Osteoblast (primary cell): Measurements from ENCODE around the gene SPATS2. TPM values are rescaled to one million over a fixed set of nuclear protein-coding genes. Genes with fewer than 3 reads are reported as not detected.
"Not testable (repeated sequence)": the region's sequence is repeated elsewhere in the genome, so short reads cannot be mapped to it uniquely, and the experiment has no call there.

Source experiments
- DNase-seq: peaks from one replicate; pipeline ENCODE4 v3.0.0; 2011; ENCODE audit warnings: low spot score, mixed read lengths; ENCODE audit not compliant: insufficient read length; ENCODE audit errors: missing footprints
- H2AFZ ChIP-seq: 2 replicates; pipeline ENCODE4 v1.6.0; 2011; ENCODE audit warnings: mild to moderate bottlenecking, low read length
- H3K27ac ChIP-seq: 2 replicates; pipeline ENCODE4 v1.5.1; 2011; ENCODE audit warnings: mild to moderate bottlenecking, low read depth, low read length, moderate library complexity
- H3K27me3 ChIP-seq: 2 replicates; pipeline ENCODE4 v1.6.0; 2012; ENCODE audit warnings: mild to moderate bottlenecking, control low read depth, inconsistent platforms, low read length, moderate library complexity; ENCODE audit not compliant: insufficient read depth
- H3K36me3 ChIP-seq: 2 replicates; pipeline ENCODE4 v1.5.1; 2011; ENCODE audit warnings: mild to moderate bottlenecking, low read length, control low read depth, moderate library complexity; ENCODE audit not compliant: insufficient read depth
- H3K4me1 ChIP-seq: 2 replicates; pipeline ENCODE4 v1.5.1; 2011; ENCODE audit warnings: mild to moderate bottlenecking, low read length, control low read depth, moderate library complexity; ENCODE audit not compliant: insufficient read depth
- H3K4me2 ChIP-seq: 2 replicates; pipeline ENCODE4 v1.6.0; 2011; ENCODE audit warnings: mild to moderate bottlenecking, low read length; ENCODE audit not compliant: insufficient read depth
- H3K4me3 ChIP-seq: fragments of 200-600 bp; sonication (generic); 3 replicates; pipeline ENCODE4 v1.5.1; 2012; ENCODE audit warnings: mild to moderate bottlenecking, low read length, inconsistent platforms; ENCODE audit not compliant: insufficient read depth
- H3K79me2 ChIP-seq: 2 replicates; pipeline ENCODE4 v1.6.0; 2012; ENCODE audit warnings: mild to moderate bottlenecking, low read length, control low read depth, inconsistent platforms; ENCODE audit not compliant: insufficient read depth
- H3K9me3 ChIP-seq: 2 replicates; pipeline ENCODE4 v1.5.1; 2011; ENCODE audit warnings: low read depth, low read length, control low read depth
- H4K20me1 ChIP-seq: 2 replicates; pipeline ENCODE4 v1.6.0; 2012; ENCODE audit warnings: mild to moderate bottlenecking, low read length, control low read depth; ENCODE audit not compliant: insufficient read depth
- CTCF ChIP-seq: IDR thresholded peaks from 2 replicates; pipeline ENCODE4 v1.5.1; 2011; ENCODE audit warnings: mild to moderate bottlenecking, low read depth, low read length, moderate library complexity; ENCODE audit errors: extremely low read depth
- total RNA-seq: library from RNA; depleted of rRNA; stranded (reverse); fragments of >200 nt; gene quantifications from 2 replicates; pipeline ENCODE4 v1.2.3, GENCODE V29; 2012

Gene SPATS2
- total RNA-seq, 1 donor = 25.7 TPM

DNA sequence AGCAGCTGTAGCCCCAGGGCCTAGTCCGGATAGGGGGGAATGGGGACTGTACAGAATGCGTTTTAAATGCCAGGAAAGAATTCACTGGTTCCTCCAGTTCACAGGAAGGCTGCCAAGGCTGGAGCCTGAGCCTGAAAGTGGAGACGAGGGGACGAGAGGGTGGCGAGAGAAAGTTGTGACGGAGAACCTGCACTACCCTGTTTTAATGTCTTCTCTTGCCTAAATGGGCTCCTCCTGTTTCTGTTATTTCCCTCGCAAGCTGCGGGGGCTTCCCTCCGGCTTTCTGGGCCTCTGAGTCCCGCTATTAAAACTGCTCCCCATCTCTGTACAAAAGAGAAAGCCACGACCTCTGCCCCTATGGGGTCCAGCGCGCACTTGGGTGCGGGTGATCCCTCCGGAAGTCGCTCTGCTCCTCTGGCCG, 34.8 kb upstream of the SPATS2 start:
- TF ChIP-seq CTCF = no peak
- H3K27ac ChIP-seq = no peak overlapping the region
- H3K79me2 ChIP-seq = no peaks in the 10 kb centered on the region

GRCh38 chr12:49332891-49333371, 34.3 kb upstream of the SPATS2 start:
- Histone ChIP-seq H3K4me2 (no peak overlapping the region), H2AFZ (no peak overlapping the region), H4K20me1 (no peaks in the 10 kb centered on the region), H3K4me3 (no peak overlapping the region), H3K9me3 (no peaks in the 10 kb centered on the region), H3K27ac (no peak overlapping the region), H3K79me2 (no peaks in the 10 kb centered on the region), H3K36me3 (peaks cover 10% of the 10 kb centered on the region), H3K4me1 (peaks cover 3% of the 10 kb centered on the region), H3K27me3 (peaks cover 24% of the 10 kb centered on the region)
- peak; percentile 70 for DNase-seq
- TF ChIP-seq CTCF = no peak

More for the DNA sequence above, 34.8 kb upstream of the SPATS2 start:
- H3K27me3 ChIP-seq = peaks cover 20% of the 10 kb centered on the region
- no peaks in the 10 kb centered on the region for H3K9me3 ChIP-seq
- H3K4me1 ChIP-seq = peaks cover 3% of the 10 kb centered on the region
- no peak for DNase-seq
- H3K36me3 ChIP-seq = peaks cover 10% of the 10 kb centered on the region
- no peaks in the 10 kb centered on the region for H4K20me1 ChIP-seq
- no peak overlapping the region for H3K4me3 ChIP-seq
- no peak overlapping the region for H3K4me2 ChIP-seq
- H2AFZ ChIP-seq = no peak overlapping the region

DNA sequence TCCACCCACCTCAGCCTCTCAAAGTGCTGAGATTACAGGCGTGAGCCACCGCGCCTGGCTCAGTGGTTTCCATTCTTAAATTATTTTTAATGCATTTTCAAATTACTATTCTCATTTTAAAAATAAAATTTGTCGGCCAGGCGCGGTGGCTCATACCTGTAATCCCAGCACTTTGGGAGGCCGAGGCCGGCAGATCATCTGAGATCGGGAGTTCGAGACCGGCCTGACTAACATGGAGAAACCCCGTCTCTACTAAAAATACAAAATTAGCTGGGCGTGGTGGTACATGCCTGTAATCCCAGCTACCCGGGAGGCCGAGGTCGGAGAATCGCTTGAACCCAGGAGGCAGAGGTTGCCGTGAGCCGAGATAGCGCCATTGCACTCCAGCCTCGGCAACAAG, 33.5 kb upstream of the SPATS2 start:
- H3K4me2 ChIP-seq, H3K4me1 ChIP-seq, H2AFZ ChIP-seq, H3K27ac ChIP-seq, H3K9me3 ChIP-seq, H3K4me3 ChIP-seq, H4K20me1 ChIP-seq, H3K36me3 ChIP-seq, H3K79me2 ChIP-seq, DNase-seq: not testable (repeated sequence)
- H3K27me3 ChIP-seq = peaks cover 29% of the 10 kb centered on the region

DNA sequence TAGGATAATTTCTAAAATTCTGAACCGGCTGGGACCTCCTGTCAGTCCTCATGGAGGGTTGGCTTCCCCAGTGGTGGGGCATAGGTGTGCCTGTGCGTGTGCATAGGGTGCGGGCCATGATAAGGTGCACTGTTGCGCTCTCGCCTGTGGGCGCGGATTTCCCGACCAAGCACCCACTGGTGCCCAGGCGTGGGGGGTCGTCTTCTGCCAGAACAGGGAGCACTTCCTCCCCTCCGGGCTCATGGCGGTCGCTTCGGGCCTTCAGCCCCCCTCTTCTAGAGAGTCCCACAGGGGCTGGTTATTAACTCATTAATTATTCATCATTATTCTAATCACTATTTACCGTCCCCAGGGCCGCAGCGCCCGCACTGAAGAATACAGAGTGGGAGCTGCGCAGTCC, 33.0 kb upstream of the SPATS2 start:
- H4K20me1 ChIP-seq = no peaks in the 10 kb centered on the region
- peaks cover 6% of the 10 kb centered on the region for H3K36me3 ChIP-seq
- H3K4me3 ChIP-seq = no peak overlapping the region
- peak; percentile 64 for DNase-seq
- TF ChIP-seq CTCF = no peak
- peaks cover 29% of the 10 kb centered on the region for H3K27me3 ChIP-seq
- H3K4me2 ChIP-seq = no peak overlapping the region
- no peaks in the 10 kb centered on the region for H3K9me3 ChIP-seq
- no peak overlapping the region for H3K27ac ChIP-seq
- H2AFZ ChIP-seq = no peak overlapping the region
- H3K4me1 ChIP-seq = peaks cover 3% of the 10 kb centered on the region
- H3K79me2 ChIP-seq = no peaks in the 10 kb centered on the region
